ENCODE measurements around the gene AKR1D1.
"Not testable (repeated sequence)": the region's sequence is repeated elsewhere in the genome, so short reads cannot be mapped to it uniquely, and the experiment has no call there.

The AKR1D1 gene, protein sequence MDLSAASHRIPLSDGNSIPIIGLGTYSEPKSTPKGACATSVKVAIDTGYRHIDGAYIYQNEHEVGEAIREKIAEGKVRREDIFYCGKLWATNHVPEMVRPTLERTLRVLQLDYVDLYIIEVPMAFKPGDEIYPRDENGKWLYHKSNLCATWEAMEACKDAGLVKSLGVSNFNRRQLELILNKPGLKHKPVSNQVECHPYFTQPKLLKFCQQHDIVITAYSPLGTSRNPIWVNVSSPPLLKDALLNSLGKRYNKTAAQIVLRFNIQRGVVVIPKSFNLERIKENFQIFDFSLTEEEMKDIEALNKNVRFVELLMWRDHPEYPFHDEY

DNA sequence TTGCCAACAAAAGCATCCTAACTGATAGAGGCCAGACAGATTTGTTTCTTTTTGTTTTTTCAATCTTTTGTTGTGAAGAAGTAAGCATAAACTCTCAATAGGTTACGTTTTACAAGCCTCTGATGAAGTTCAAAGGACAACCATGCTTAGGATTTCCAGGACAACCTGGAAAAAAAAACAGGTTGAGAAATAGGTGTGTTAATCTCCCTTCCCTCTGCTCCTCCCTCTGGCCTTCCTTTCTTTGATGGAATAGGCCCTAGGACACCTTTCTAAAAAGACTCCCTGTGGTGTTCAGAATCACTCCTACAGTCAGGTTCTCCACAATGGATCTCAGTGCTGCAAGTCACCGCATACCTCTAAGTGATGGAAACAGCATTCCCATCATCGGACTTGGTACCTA, at the start of gene AKR1D1:
Gene AKR1D1 (plus strand): TSS at position 264 of the 400 bp plus-strand sequence. CDS start 60 bp downstream, at position 324.
- DNase-seq: no peak

DNA sequence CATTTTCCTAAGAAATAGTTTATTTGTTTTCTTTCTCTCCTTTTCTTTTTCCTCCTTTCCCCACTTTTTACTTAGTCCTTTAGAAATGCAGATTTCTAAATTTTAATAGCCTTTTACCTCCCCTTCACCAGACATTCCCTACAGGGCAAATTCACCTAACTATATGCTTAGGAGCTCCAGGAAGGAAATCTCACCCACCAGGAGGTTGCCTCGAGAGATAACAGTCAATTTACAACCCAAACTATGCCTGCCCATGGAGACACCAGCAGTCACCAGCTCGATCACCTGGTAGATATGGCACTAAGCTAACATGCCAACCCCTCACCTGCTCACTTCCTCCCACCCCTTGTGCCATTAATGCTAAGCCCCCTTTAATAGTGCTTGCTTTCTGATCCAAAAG, 49.2 kb upstream of the AKR1D1 start:
- no peak for DNase-seq

DNA sequence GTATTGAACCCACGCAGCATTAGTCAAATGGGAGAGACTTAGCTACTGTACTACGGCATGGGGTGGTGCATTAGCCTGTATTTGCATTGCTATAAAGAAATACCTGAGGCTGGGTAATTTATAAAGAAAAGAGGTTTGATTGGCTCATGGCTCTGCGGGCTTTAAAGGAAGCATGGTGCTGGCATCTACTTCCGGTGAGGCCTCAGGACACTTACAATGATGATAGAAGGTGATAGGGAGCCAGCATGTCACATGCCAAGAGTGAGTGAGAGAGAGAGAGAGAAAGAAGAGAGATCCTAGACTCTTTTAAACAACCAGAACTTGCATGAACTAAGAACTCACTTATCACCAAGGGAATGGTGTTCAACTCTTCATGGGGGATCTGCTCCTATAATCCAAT, 47.1 kb upstream of the AKR1D1 start:
- DNase-seq: no peak

DNA sequence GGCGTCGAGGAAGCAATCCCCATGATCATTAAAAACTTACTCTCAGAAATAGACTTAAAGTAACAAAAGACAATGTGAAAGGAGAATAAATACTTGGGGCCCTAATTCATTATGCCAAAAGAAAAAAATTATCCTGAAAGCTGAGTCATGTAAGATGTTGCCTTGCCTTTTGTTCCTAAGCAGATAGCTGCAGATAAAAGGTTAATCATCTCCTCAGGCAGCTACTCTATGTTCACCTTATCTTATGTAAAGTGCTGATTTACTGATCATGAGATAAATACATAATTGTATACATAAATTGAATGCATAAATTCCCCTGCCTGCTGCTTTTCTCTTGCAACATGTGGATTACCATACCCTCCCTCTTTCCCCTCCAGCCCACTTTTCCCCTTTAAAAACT, 46.3 kb upstream of the AKR1D1 start:
- no peak for DNase-seq

DNA sequence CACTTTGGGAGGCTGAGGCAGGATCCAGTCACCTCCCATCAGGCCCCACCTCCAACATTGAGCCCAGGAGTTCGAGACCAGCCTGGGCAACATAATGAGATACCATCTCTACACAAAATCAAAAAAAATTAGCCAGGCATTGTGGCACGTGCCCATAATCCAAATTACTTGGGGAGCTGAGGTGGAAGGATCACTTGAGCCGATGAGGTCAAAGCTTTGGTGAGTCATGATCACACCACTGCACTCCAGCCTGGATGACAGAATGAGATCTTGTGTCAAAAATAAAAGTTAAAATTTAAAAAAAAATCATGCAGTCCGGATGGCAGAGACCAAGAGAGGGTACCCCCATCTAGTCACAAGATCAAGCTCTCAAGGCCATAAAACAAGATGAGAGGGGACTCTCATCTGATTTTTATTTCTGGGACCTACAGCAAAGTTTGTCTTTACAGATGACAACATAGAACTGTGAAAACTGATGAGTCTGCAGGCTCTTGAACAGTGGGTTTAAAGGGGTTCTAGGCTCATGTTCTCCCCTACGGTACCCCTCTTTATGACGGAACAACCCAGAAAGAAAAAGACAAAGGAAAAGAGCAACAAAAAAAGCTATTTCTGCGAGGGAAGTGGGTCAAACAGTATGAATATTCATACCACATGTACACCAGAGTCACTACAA, 45.4 kb upstream of the AKR1D1 start:
- no peak for DNase-seq

DNA sequence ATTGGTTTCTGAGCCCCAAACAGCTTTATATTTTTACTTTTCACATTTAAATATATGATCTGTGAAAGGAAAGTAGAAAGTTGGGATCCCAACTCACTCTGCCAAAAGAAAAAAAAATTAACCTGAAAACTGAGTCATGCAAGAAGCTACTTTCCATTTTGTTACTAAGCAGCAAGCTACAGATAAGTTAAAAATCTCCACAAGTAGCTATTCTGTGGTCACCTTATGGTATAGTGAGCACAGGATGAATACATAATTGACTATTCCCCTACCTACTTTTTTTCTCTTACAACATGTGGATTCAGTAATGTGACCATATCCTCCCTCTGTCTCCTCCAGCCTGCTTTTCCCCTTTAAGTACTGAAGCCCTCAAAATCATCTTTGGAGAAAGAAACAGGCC, 44.1 kb upstream of the AKR1D1 start:
- no peak for DNase-seq

DNA sequence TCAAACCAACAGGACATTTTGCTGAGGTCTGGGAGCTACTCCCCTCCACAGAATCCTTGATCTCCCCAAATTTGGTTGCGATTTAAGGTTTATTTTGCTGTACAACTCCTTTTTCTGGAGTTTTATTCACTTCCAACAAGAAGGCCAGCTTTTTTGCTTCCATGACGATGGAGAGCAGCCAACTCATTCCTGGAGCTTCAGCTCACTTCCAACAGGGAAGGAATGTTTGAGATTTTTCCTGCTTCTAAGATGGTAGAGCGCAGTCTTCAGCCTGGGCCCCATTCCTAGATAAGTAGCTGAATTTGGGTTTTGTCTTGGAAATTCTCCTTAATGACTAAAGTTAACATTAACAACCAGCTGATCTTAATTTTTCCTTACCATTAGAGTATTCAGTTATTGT, 43.5 kb upstream of the AKR1D1 start:
- no peak for DNase-seq

DNA sequence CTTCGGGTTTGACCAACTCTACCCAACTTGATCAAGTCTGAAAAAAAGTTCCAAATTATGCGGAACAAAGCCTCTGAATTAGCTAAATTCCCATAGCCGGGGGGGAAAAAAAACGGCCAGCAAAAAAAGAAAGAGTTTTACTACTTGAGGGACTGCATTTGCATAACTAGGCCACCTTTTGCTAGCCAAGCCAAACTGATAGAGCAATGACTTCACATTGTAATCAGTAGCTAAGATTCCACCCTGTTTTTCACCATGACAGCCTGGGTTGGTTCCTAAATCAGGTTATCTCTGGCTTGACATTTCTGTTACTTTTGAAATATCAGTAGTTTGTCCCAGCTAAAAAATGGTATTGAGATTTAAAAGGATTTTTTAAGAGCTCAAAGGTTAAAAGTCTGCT, 43.0 kb upstream of the AKR1D1 start:
- no peak for DNase-seq

DNA sequence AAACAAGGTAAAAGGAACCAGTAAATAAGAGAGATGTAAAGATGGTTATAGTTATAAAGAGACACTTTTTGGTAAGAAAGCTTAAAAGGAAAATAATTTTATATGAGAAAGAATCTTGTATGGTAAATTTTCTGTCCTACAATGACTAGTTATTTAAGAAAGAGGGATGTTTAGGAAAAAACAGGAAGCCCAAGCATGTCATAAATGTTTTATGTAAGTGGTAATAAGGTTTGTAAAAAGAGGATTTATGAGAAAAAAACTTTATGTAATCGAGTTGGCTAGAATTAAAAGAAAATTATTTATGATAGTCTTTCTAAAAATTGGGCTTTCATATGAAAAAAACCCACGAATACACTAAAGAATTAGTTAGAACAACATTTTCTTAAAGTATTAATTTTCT, 40.1 kb upstream of the AKR1D1 start:
- DNase-seq: no peak

DNA sequence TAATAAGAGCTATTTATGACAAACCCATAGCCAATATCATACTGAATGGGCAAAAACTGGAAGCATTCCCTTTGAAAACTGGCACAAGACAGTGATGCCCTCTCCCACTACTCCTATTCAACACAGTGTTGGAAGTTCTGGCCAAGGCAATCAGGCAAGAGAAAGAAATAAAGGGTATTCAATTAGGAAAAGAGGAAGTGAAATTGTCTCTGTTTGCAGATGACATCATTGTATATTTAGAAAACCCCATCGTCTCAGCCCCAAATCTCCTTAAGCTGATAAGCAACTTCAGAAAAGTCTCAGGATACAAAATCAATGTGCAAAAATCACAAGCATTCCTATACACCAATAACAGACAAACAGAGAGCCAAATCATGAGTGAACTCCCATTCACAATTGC, 36.2 kb upstream of the AKR1D1 start:
- not testable (repeated sequence) for DNase-seq

DNA sequence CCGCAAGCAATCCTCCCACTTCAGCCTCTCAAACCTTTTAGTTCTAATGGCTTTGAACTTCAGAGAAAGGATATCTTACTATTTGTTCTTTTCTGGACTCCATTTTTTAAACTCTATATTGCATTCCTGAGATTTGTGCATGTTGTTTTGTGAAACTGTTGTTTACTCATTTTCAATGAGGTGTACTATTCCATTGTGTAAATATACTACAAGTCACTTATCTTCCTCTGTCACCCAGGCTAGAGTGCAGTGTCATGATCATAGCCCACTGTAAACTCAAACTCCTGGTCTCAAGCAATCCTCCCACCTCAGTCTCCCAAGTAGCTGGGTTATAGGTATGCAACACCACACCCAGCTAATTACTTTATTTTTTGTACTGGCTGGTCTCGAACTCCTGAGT, 31.4 kb upstream of the AKR1D1 start:
- DNase-seq: no peak

DNA sequence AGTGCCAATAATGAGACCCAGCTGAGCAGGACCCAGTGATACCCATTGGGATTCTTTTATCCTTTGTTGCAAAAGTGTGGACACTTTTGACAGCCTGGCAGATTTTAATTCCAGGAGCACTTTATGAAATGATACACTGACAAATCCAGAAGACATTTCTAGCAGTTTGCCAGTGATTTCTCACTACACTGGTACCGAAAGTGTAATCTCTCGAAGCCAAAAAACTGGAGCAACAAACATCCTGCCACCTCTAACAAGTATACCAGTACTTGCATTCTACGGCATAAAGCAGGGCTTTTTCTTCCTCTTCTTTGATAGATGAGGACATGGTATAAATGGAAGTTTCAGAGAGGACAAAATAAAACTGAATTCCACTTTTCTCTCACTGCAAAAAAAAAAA, 28.4 kb upstream of the AKR1D1 start:
- no peak for DNase-seq

DNA sequence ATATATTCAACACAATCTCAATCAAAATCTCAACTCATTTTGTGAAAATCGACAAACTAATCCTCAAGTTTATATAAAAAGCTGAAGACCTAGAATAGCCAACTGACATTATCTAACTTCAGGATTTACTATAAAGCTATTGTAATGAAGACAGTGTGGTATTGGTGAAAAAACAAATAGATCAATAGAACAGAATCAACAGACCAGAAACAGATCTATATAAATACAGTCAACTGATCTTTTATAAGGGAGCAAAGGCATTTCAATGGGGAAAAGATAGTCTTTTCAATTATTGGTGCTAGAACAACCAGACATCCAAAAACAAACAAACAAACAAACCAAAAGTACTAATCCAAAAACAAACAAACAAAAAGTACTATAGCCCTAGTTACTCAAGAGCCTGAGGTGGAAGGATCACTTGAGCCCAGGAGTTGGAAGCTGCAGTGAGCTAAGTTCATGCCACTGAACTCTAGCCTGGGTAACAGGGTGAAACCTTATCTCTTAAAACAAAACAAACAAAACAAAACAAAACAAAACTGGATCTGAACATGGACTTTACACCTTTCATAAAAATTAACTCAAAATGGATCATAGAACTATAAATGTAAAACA, 26.6 kb upstream of the AKR1D1 start:
- DNase-seq: no peak

DNA sequence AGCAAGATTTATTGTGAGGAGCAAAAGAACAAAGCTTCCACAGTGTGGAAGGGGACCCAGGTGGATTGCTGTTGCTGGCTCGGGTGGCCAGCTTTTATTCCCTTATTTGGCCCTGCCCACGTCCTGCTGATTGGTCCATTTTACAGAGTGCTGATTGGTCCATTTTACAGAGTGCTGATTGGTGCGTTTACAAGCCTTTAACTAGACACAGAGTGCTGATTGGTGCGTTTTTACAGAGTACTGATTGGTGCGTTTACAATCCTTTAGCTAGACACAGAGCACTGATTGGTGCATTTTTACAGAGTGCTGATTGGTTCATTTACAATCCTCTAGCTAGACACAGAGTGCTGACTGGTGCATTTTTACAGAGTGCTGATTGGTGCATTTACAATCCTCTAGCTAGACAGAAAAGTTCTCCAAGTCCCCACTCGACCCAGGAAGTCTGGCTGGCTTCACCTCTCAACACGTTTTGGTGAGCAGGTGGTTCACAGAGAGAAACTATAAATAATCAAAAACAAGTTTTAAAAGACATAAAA, 24.5 kb upstream of the AKR1D1 start:
- DNase-seq: not testable (repeated sequence)

DNA sequence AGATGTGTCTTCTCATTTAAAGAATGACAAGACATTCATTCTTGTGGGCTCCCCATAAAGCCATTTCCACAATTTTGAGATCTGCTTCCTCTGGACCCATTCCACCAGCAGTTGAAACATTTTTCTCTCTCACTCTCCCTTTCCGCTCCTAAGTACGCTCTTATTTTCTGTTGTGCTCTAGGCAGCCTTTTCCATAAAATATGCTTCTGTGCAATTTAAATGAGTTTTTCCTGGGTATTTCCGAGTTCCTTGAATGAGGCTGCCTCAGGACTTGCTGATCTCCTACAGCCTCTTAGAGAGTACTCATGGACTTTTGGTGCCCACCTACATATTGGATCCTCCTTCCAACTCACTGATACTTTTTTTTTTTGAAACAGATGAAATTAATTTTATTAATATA, 23.6 kb upstream of the AKR1D1 start:
- DNase-seq: no peak

DNA sequence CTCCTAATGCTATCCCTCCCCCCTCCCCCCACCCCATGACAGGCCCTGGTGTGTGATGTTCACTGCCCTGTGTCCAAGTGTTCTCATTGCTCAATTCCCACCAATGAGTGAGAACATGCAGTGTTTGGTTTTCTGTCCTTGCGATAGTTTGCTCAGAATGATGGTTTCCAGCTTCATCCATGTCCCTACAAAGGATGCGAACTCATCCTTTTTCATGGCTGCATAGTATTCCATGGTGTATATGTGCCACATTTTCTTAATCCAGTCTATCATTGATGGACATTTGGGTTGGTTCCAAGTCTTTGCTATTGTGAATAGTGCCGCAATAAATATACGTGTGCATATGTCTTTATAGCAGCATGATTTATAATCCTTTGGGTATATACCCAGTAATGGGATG, 20.6 kb upstream of the AKR1D1 start:
- not testable (repeated sequence) for DNase-seq

DNA sequence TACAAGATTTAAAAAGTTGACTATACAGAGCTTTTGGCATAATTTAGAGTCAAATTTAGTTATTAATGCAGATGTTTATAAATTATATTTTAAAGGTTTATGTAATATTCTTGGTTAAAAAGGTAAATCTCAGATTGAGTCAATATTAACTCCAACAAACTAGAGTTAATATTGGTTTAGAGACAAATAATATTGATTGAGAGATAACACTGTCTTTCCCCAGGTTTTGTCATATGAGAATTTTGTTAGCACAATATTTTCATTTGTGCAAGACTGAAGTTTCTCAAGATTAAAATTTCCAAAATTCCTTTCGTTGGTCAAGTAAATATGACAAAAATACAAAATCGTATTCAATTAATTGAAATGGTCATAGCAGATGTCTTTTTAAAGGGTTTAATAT, 12.9 kb upstream of the AKR1D1 start:
- no peak for DNase-seq

DNA sequence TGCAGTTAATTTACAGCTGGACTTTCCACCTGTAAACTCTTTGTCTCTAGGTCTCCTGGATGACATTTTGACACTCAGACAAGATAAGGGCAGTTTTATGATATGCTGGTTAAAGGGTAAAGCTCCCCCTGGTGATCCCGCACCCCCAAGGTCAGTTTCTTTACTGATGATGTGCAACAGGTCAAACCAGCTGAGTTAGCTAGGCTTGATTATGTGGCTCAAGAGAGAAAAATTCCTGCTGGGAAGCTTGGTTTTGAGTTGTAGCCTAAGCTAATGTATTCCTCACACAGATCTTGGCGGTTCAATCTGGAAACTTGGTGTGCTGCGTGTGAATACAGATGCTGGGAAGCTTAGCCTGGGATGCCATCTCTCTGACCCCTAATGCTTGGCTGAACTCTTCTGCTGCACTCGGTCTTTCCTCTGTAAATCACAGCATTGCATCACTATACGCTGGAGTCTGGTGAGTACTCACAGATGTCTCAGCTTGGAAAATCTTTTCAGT, 11.4 kb upstream of the AKR1D1 start:
- DNase-seq: no peak

DNA sequence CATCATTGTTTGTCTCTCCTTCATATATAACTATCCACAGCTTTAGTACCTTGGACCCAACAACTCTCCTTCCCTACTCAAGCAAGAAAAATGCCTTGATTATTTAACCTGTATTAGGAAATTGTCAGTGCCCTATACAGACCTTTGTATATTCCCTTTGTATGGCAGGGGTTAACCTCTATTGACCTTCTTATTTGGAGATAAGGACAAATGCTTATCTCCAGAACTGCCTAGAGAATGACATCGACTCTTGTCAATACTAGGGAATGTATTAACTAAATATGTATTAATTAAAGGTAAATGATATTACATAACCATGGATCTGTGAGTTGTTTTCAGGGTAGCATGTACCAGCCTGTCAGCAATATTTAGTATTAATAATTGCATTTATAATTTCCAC, 10.4 kb upstream of the AKR1D1 start:
- DNase-seq: no peak

DNA sequence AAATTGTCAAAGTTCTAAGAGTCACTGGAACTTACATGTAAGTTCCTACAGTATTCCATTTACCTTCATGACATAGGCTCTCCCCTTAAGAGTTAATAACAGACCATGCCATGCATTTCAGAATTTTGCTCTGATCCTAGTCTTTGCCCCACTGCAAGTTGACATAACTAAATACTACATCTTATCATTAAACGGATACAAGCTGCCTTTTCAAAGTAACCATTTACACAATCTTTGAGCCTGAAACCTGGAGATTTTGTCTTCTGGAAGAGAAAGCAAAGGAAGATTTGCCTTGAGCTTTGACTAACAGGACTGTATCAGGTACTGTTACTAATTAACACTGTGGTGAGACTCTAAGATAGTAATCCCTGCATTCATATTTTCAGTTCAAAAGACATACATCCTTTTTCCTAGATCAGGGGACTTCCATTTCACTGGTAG, 9.3 kb upstream of the AKR1D1 start:
- no peak for DNase-seq

DNA sequence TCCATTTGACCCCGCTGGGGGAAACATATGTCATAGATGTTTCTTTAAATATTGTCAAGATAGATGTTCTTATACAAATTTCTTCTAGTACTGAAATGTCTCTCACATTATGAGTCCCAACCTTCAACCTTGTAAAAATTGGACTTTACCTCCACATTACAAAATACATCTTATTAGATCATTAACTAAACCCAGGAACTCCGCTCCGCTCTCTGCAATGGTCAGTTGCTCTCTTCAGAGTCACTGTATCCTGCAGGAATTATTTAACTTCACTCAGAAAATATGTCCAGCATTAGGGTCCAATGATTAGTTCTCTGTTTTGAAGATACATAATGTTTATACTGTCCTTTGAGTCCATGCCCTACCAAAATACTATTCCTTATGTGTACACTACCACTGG, 8.5 kb upstream of the AKR1D1 start:
- no peak for DNase-seq

DNA sequence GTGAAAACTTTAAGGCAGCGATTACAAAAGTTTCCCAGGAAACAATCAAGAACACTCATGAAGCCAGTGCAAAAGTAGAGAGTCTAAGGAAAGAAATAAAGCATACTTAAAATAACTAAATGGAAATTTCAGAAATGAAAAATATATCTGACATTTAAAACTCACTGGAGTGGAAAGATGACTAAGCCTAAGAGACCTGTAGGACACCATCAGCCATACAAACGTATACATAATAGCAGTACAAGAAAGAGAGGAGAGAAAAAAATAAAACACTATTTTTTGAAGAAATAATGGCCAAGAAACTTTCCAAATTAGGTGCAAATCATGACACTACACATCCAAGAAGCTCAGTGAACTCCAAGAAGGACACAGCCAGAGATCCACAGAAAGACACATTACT, 5.4 kb upstream of the AKR1D1 start:
- no peak for DNase-seq

DNA sequence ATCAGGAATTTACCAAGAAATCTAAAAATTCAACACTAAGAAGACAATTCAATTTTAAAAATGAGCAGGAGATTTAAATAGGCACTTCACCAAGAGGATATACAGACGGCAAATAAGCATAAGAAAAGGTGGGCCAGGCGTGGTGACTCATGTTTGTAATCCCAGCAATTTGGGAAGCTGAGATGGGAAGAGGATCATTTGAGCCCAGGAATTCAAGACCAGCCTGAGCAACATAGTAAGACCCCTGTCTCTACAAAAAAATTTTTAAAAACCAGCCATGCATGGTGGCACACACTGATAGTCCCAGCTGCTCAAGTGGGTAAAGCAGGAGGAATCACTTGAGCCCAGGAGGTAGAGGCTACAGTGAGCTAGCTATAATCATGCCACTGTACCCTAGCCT, 3.5 kb upstream of the AKR1D1 start:
- no peak for DNase-seq

DNA sequence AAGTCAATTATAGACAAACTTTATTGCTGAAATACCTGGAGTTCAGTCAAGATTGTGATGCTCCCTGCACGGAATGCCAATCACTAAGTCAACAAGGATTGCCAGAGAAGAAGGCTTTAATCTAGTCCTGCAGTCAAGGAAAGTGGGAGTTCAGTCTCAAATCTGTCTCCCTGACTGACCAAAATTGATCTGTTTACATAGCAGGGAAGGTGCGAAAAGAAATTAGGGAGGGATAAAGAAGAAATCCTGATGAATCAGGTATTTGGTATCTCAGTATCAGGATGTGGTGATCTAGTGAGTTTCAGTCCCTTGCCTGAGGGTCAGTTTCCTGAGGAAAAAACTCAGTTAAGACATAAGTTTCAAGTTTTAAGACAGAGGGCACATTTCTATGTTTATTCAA, 2.1 kb upstream of the AKR1D1 start:
- no peak for DNase-seq

All from CD4-positive, alpha-beta T cell treated with Interleukin-15 for 1 hour (primary cell).